Measurements from ENCODE around the gene GZF1.

DNA sequence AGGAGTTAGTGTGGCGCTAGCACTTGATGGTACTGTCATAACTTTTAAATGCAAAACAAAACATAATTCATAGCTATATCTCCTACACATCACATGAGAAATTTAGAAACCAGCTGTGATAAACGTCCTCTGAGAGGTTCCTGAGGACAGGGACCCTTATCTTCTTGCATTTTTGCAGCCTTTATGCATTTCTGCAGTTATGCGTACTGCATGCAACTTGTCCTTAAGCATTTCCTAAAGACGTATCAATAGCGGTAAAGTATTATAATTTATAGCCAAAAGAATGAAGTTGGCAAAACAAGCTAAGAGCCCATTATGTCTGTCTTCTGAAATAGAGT, 57.6 kb downstream of the GZF1 start:
- TF ChIP-seq, protein P1, sequence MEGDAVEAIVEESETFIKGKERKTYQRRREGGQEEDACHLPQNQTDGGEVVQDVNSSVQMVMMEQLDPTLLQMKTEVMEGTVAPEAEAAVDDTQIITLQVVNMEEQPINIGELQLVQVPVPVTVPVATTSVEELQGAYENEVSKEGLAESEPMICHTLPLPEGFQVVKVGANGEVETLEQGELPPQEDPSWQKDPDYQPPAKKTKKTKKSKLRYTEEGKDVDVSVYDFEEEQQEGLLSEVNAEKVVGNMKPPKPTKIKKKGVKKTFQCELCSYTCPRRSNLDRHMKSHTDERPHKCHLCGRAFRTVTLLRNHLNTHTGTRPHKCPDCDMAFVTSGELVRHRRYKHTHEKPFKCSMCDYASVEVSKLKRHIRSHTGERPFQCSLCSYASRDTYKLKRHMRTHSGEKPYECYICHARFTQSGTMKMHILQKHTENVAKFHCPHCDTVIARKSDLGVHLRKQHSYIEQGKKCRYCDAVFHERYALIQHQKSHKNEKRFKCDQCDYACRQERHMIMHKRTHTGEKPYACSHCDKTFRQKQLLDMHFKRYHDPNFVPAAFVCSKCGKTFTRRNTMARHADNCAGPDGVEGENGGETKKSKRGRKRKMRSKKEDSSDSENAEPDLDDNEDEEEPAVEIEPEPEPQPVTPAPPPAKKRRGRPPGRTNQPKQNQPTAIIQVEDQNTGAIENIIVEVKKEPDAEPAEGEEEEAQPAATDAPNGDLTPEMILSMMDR (IDR thresholded peaks at IDR 0.05) = no peak
- no peak for TF ChIP-seq ZFX (IDR thresholded peaks at IDR 0.05; ENCODE audit: borderline replicate concordance)
